Stimulated activated CD4-positive, alpha-beta T cell treated with anti-CD3 and anti-CD28 coated beads, TNF-alpha, amount 100 ng/mL, for 1 hour (primary cell): ENCODE data around the gene CEP112.
"Not testable (repeated sequence)": the region's sequence is repeated elsewhere in the genome, so short reads cannot be mapped to it uniquely, and the experiment has no call there.

Experiments used
- DNase-seq, 3 donors: peaks; one replicate each; pipeline ENCODE4 v3.0.0-alpha.2; 2020; ENCODE audit warnings: low read depth in 3 of 3, low spot score in 1 of 3

The CEP112 gene

DNA sequence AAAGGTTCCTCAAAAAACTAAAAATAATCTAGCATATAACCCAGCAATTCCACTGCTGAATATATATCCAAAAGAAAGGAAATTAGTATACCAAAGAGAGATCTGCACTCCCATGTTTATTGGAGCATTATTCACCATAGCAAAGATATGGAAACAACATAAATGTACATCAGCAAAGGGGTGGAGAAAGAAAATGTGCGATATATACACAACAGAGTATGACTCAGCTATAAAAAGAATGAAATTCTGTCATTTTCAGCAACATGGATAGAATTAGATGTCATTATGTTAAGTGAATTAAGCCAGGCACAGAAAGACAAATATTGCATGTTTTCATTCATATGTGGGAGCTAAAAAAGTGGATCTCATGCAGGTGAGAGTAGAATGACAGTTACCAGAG, 350.8 kb downstream of the CEP112 start:
- no peak for DNase-seq

DNA sequence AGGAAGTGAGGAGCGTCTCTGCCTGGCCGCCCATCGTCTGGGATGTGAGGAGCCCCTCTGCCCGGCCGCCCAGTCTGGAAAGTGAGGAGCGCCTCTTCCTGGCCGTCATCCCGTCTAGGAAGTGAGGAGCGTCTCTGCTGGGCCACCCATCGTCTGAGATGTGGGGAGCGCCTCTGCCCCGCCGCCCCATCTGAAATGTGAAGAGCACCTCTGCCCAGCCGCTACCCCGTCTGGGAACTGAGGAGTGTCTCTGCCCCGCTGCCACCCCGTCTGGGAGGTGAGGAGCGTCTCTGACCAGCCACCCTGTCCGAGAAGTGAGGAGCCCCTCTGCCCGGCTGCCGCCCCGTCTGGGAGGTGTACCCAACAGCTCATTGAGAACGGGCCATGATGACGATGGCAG, 354.7 kb downstream of the CEP112 start:
- not testable (repeated sequence) for DNase-seq

DNA sequence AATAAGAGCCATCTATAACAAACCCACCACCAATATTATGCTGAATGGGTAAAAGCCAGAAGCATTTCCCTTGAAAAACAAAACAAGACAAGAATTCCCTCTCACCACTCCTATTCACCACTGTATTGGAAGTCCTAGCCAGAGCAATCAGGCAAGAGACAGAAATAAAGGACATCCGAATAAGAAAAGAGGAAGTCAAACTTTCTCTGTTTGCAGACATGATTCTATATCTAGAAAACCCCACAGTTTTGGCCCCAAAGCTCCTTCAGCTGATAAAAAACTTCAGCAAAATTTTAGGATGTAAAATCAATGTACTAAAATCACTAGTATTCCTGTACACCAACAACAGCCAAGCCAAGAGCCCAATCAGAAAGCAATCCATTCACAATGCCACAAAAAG, 358.7 kb downstream of the CEP112 start:
- no peak for DNase-seq

DNA sequence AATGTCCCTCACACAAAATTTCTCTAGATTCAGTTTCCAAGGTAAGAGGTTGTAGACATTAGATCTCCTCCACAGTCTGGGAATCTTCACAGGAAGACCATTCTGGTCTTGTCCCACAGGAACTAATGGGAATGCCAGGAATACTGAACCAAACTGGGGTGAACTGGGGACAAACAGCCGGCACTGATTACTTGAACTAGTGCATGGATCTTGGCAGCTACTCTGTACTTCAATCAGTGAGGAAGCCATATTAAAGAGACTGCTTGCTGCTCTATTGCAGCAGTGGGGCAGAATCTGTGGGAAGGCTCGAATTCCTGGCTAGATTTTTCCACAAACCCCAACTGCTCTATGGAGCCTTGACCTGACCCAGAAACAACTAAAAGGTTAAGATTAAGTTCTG, 361.6 kb downstream of the CEP112 start:
- DNase-seq = no peak

DNA sequence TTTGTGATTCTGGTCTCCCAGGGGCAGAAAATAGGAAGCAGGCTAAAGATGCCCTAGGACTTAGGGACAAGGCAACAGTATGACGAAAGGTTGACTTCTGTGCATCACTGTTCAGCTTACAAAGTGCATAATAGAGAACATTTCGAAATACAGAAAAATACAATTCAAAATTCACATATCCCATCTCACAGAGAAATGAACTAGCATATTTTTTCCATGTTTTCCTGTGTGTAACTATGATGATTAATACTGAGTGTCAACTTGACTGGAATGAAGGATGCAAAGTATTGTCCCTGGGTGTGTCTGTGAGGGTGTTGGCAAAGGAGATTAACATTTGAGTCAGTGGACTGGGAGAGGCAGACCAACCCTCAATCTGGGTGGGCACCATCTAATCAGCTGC, 365.4 kb downstream of the CEP112 start:
- DNase-seq = not testable (repeated sequence)

DNA sequence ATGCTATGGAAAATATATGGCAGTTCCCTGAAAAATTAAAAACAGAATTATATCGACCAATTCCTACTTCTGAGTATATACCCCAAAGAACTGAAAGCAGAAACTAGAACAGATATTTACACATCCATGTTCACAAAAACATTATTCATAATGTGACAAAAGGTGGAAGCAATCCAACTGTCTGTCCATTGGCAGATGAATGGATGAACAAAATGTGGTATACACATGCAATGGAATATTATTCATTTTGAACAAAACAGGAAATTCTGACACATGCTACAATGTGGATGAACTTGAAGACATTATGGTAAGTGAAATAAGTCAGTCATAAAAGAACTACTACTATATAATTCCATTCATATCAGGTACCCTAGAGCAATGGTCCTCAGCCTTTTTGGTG, 367.0 kb downstream of the CEP112 start:
- no peak for DNase-seq

DNA sequence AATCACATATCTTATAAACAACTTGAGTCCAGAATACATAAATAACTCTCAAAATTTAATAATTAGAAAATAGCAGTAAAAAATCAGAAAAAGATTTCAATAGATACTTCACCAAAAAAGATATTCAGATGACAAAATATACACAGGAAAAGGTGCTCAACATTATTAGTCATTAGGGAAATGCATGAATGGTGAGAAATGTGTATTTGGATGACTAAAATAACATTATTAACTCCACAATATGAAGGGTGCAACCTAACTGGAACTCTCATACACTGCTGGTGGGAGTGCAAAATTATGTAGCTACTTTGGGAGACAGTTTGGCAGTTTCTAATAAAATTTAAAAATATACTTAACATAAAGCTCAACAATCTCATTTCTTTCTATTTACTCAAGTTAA, 368.2 kb downstream of the CEP112 start:
- no peak for DNase-seq

DNA sequence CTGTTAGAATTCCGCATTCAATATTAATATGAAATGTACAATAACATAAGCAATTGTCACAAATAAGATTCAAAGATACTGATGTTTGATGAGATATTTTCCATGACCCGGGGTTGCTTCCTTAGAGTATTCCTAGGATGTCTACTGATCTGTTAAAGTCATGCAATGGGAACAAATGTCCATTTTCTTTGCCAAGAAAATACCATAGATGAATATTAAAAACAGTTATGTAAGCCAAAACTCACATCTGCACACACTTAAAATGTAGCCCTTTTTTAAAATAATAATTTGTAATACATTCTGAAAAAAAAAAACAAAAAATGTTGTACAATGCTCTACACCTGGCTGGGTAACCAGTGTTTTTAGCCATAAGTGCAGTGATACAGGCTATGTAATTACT, 371.1 kb downstream of the CEP112 start:
- DNase-seq = no peak

DNA sequence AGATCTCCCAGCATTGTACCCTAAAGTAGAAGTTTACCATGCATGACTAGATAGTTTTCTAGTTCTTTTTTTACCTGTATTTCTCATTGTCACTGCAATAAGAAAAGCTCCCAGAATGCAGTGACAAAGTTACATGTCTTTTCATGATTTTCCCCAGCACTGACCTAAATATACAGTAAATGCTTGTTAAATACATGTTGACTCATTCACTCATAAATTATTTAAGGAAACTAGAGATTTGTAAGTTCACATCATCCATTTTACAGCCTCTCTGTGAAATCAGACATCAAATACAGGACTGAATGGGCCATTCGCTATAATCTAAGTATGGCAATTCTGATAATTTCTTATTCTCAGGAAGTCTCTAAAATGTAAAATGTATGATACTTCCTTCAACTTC, 371.6 kb downstream of the CEP112 start:
- no peak for DNase-seq

DNA sequence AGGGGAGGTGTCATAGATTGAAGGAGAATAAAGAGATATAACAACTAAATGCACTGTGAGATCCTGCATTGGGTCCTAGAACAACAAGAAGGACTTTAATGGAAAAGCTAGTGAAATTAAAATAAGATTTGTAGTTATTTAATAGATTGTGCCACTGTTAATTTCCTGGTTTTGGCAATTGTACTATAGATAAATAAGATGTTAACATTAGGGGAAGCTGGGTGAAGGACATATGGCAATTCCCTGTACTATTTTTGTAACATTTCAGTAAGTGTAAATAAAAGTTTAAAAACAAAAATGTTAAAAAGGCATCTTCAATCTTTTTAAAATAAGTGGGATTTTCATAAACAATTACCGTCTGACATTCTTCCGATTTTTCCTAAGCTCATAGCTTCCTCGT, 372.1 kb downstream of the CEP112 start:
- DNase-seq = no peak

DNA sequence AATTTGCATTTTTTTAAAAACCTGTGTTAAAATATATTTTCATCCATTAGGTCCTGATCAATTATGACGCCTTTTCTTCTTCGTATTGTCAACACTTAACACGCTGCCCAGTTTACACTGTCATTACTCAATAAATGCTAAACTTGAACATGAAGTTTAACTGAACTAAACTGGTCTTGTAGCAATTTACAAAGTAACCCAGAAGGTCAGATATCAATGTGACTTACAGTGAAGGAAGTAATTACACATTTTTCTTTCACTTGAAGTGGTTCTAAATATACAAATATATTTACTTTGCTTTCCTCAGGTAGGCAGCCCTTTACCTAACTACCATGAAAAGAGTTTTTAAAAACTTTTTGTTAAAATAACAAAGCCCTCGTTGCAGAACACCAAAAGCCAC, 374.0 kb downstream of the CEP112 start:
- DNase-seq = no peak

DNA sequence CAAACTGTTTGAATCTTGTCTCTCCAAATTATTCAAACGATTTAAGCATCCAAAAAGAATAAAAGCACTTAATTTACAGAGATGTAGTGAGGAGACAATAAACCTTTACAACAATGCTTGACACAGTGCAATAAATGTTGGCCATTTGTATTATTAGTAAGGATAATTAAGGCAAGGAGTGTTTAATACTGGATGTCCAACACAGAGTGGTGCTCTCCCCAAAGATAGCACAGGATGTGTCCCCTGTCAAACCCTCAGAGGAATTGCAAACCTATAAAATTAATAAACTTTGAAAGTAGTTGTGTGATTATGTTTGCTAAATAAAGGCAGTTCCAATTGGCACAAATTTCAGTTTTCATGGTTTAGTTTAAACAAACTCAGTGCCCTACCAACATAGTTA, 377.5 kb downstream of the CEP112 start:
- no peak for DNase-seq

DNA sequence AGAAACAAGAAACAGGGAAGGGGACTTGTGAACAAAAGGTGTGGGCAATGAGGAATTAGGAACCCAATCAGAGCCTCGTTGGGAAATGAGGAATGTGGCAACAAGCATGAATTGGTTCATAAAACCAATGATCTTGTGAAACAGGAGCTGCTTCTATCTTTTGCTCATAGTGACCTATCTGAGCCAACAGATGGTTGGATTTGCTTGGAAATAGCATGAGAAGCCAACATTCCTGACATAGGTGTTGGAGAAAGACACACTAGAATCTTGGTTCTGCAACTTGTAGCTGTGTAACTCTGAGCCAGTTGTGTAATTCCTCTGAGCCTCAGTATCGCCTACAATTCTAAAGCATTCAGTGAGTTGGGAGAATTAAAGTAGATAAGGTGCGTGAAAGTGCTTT, 378.6 kb downstream of the CEP112 start:
- DNase-seq = no peak

DNA sequence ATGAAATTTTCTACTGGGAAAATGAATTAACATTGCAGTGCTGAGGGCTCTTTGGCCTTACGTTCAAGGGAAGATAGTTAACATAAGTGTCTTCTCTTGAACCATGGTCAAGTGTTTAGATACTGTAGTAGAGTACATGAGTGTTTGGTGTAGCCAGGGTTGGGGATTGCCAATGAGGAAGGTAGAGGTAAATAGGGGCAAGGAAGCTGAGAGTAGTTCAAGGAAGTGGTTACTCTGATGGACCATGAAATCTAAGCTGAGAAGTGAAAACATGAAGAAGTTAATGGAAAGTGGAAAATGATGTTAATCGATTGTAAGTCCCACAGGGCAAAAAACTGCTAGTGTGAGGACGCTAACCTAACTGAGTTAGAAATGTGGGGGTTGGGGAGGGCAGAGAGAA, 380.9 kb downstream of the CEP112 start:
- no peak for DNase-seq

DNA sequence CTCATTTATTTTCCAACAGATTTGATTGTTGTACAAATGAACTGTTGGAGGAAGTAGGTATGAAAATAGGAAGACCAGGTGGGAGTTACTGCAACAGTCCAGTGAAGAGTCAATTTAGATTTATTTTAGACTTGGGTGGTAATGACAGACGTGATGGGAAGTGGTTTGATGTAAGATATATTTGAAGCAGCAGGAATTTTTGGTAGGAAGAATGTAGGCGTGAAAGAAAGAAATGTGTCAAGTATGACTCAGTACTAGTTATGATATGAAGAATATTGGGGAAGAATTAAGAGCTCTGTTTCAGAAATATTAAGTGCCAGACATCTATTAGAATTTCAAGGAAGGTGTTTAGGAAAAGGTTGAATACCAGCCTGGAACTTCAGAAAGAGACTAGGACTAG, 382.6 kb downstream of the CEP112 start:
- no peak for DNase-seq

DNA sequence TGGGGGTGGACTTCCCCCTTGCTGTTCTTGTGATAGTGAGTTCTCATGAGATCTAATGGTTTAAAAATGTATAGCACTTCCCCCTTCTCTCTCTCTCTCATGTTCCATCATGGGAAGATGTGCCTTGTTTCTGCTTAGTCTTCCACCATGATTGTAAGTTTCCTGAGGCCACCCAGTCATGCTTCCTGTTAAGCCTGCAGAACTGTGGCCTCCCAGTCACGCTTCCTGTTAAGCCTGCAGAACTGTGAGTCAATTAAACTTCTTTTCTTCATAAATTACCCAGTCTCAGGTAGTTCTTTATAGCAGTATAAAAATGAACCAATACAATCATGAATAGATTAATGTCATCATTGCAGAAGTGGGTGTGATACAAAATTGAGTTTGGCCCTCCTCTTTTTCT, 383.4 kb downstream of the CEP112 start:
- not testable (repeated sequence) for DNase-seq

DNA sequence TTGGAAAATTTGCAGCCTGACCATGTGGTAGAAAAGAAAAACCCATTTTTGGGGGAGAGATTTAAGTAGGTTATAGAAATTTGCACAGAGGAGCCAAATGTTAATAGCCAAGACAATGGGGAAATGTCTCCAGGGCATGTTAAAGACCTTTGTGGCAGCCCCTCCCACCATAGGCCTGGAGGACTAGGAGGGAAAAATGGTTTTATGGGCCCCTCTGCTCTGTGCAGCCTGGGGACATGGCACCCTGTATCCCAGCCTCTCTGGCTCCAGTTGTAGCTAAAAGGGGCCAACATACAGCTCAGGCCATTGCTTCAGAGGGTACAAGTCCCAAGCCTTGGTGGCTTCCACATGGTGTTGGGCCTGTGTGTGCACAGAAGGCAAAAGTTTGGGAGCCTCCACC, 384.6 kb downstream of the CEP112 start:
- DNase-seq = no peak

DNA sequence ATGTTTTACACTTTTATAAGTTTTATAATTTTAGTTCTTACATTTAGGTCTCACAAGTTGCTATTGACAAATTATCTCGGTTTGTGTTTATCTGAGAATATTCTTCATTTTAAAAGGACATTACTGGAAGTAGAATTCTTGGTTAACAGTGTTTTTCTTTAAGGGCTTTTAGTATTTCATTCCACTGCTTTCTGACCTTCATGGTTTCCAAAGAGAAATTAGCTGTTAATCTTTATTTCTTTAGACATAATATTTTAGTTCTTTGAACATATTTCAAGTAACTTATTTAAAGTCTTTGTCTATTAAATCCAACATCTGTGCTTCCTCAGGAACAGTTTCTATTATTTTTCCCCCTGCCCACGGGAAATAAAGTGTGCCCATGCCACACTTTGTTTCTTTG, 390.4 kb downstream of the CEP112 start:
- DNase-seq = no peak

DNA sequence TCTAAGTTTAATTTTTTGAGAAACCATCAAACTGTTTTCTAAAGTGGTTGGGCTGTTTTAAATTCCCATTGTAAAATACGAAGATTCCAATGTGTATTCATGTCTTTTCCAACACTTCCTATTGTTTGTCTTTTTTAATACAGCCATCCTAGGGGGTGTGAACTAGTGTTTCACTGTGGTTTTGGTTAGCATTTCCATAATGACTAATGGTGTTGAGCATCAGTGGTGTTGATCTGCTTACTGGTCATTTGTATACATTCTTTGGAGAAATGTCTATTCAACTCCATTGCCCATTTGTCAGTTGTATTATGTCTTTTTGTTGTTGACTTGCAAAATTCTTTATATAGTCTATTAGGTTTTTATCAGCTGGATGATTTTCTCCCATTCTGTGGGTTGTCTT, 391.3 kb downstream of the CEP112 start:
- no peak for DNase-seq

DNA sequence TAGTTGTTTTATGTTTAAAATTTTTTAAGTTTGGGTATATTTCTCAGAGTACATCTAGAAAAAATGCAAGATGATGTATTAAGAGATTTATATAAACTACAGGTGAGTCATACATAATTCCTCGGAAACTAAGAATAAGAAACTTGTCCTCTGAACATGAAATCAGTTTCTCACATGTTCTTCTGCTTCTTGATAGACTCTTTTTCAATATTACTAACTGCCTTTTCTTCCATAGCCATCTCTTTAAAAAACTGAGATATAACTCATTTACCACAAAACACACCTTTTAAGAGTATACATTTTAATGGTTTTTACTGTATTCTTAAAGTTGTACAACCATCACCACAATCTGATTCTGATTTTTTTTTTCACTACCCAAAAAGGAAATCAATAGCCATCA, 392.1 kb downstream of the CEP112 start:
- no peak for DNase-seq

DNA sequence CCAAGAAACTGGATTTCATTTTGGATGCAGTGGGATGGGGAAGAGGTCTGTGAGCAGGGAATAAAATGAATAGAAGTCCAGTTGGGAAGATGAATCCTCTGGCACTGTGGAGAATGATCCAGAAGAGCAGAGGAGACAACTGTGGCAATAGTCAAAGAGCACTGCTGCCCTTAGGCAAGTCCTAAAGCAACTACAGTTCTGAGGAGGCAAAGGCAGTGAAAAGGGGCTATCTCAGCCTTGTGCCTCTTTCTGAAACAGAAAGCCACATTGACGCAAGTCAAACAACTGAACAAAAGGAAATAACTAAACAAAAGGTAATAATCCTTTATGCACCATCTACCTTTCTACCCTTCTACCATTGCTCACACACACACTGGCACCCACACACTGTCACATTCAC, 392.5 kb downstream of the CEP112 start:
- no peak for DNase-seq

DNA sequence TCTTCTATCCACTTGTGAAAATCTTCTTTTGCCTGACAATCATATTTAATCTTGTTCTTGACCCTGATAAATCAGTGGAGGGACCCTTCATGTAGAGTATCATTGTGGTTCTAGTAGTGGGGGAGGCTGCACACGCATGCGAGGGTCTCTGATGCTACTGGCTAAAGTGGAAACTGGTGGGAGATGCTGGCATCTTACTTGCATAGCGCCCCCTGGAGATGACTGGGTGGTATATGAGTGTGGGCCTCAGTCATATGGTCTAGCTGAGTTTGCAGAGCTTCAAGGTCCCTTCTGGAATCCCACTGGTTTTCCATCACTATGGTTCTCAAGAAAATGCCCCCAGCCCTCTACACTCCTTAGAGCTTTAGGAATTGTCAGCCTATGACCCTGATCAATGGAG, 394.1 kb downstream of the CEP112 start:
- DNase-seq = no peak

DNA sequence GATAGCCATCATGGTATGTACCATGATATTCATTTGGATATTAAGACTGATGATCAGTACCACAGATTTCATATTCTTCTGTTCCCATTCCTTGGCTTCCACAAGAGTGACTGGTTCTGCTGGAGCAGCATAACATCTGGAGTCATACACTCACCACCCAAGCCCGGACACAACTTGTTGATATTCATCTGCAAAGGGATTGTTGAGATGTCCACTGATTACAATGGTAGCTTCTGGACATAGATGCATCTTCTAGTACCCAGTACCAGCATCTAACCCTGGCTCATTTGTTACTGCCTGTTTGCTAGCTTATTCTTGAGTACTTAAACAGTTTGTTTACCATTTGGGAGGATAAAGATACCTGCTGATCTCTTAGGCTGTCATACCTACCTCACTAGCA, 394.8 kb downstream of the CEP112 start:
- DNase-seq = no peak

DNA sequence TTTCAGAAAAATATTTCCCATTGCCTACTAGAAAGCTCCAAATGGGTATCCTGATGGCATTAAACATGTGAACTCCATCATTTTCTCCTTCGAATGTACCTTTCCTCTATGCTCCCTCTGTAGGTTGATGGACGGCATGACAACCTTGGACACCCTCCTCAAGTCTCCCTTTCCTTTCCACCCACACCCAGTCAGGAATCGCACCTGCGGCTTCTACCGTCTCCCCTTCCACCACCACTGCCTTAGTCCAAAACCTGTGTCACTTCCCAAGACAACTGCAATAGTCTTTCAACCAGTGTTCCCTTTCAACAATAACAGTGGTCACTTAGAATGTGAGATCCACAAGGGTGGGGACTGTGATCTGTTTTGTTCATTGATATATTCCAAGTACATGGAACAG, 397.4 kb downstream of the CEP112 start:
- no peak for DNase-seq
